Stimulated activated naive CD8-positive, alpha-beta T cell treated with anti-CD3 and anti-CD28 coated beads, Interleukin-15, Interleukin-2, amounts not matched to agents 100 U/mL and 50 U/mL, for 24 hours (primary cell): ENCODE measurements around the gene GEMIN5.

Experiments
- ATAC-seq: fragments of 150-1000 bp; cut with Tn5 transposase; one replicate; pipeline ENCODE4 v1.10.0; 2021
- DNase-seq: peaks from one replicate; pipeline ENCODE4 v3.0.0; 2021

The GEMIN5 gene

GRCh38 chr5:154850255-154851062 is 87.6 kb downstream of the GEMIN5 start, which contains the start of gene FAXDC2:
Gene FAXDC2 (minus strand): TSS chr5:154850603. CDS start chr5:154838178, 12,425 bp downstream.
- DNase-seq (no peak), ATAC-seq (no peak)

GRCh38 chr5:154849791-154850201 is 88.2 kb downstream of the GEMIN5 start:
- DNase-seq, result no peak
- ATAC-seq, result peak; percentile 34

DNA sequence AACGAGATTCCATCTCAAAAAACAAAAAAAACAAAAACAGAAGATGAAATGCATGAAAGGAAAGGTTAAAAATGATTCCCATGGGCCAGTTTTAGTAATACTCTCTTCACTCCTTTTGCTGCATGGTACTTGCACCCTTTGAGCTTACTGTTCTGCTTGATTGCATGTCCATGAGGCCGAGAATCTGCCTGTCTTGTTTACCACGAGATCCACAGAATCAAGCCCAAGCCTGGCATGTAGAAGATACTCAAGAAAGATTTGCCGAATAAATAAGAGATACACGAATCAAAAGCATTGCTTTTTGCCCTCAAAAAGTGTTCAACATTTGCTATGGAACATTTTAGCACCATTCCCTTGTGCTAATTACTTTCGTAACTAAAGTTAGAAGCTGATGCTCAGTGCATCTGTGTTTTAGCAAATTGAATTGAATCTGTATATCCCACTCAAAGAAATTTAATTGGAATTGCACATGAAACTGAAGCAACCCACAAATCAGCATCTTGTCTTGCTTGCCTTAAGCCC is 88.7 kb downstream of the GEMIN5 start:
- ATAC-seq (no peak), DNase-seq (no peak)

DNA sequence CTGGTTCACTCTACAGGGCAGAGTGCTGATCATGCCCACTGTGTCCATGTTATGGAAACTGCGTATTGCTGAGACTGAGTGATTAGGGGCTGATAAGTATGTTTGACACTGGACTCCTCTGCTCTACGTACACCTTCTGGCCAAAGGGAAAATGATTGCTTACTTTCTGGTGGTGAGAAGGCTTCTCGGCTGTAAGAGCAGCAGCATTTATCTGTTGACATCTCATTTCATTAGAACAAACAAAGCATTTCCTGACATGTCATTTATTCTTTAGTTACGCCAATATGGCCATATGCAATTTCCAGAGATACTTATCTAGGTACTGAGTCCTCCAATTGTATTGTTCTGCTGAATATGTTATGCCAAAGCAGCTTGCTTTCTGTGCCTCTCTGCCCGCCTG is 93.2 kb downstream of the GEMIN5 start:
- no peak for DNase-seq

GRCh38 chr5:154842689-154843530 is 95.1 kb downstream of the GEMIN5 start:
- ATAC-seq (no peak), DNase-seq (no peak)

More for the DNA sequence above, 93.2 kb downstream of the GEMIN5 start:
- ATAC-seq, result no peak

GRCh38 chr5:154841273-154841661 is 96.7 kb downstream of the GEMIN5 start:
- ATAC-seq (no peak), DNase-seq (no peak)

GRCh38 chr5:154840435-154841272 is 97.4 kb downstream of the GEMIN5 start:
- ATAC-seq, result peak; percentile 40
- DNase-seq, result no peak
